Tibial nerve (tissue), 3 donors: Measurements from ENCODE around the gene TEKT5.

ENCODE experiments used
- CTCF ChIP-seq, 5 experiments: fragments of 200-600 bp in 3 of 5; fragments of 450-650 bp in 2 of 5; sonication (generic) in 3 of 5; IDR thresholded peaks; one replicate each; pipeline ENCODE4 v1.5.1; 2016 to 2019; ENCODE audit warnings: antibody characterized with exemption in 5 of 5, mild to moderate bottlenecking in 3 of 5, moderate library complexity in 2 of 5
- POLR2A ChIP-seq, 2 donors: fragments of 450-650 bp; IDR thresholded peaks; one replicate each; pipeline ENCODE4 v1.6.1; 2017; ENCODE audit warnings: antibody characterized with exemption in 2 of 2, mild to moderate bottlenecking in 2 of 2, moderate library complexity in 2 of 2

DNA sequence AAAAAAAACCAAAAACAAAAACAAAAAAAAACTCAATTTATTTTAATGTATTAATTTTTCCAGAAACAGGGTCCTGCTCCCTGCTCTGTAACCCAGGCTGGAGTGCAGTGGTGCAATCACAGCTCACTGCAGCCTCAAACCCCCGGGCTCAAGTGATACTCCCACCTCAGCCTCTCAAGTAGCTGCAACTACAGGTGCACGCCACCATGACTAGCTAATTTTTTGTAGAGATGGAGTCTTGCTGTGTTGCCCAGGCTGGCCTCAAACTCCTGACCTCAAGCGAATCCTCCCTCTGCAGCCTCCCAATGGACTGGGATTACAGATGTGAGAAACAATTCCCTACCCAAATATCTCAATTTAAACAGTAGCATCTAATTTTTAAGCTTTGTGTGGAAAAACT is 89.1 kb downstream of the TEKT5 start:
- TF ChIP-seq POLR2A (IDR thresholded peaks at IDR 0.05) (no peak), CTCF (IDR thresholded peaks at IDR 0.05) (no peak)
